ENCODE results near the gene HERC4. TPM values are rescaled to one million over a fixed set of nuclear protein-coding genes. Genes with fewer than 3 reads are reported as not detected.

The HERC4 gene
- total RNA-seq, 1 donor from 2014 or later, result 63.6 TPM

- TF ChIP-seq CTCF (IDR thresholded peaks at IDR 0.05), result no peak
- Histone ChIP-seq H3K27ac (no peak overlapping the region), H3K4me3 (no peak overlapping the region), H3K9me3 (no peaks in the 10 kb centered on the region), H3K27me3 (ENCODE audit: low read depth) (no peaks in the 10 kb centered on the region), H3K4me1 (peaks cover 16% of the 10 kb centered on the region), H3K36me3 (peaks cover 25% of the 10 kb centered on the region)
- ATAC-seq, result no peak
- intact Hi-C loops (cut with DNase I), result no loop called here
- no peak for DNase-seq
Measured at GRCh38 chr10:68067508-68067907, 7.6 kb downstream of the HERC4 start.

- peaks cover 25% of the 10 kb centered on the region for H3K36me3 ChIP-seq
- no peak for TF ChIP-seq CTCF (IDR thresholded peaks at IDR 0.05)
- H3K4me3 ChIP-seq, result no peak overlapping the region
- no peaks in the 10 kb centered on the region for H3K27me3 ChIP-seq (ENCODE audit: low read depth)
- DNase-seq (no peak), ATAC-seq (peak; percentile 61 to 87)
- intact Hi-C loops (cut with DNase I), result no loop called here
- no peaks in the 10 kb centered on the region for H3K9me3 ChIP-seq
- no peak overlapping the region for H3K27ac ChIP-seq
- H3K4me1 ChIP-seq, result peaks cover 12% of the 10 kb centered on the region
Measured at GRCh38 chr10:68067029-68067428, 8.1 kb downstream of the HERC4 start.

DNA sequence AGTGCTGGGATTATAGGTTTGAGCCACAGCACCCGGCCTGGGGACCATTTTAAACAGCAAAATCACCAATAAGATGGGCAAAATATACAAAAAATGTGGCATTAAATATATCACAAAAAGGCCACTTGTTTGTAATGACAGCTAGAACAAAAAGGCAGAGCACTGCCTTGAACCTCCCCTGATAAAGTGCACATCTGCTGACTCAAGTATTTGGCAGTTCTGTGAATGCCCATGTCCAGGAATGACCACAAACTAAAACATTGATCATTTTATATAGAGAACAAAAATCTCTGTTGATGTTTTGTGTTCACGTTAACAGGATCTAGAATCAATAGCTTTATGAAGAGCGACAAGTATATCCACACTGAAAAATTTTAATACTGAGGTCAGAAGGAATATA, 21.5 kb downstream of the HERC4 start:
- H3K4me1 ChIP-seq, result peaks cover 9% of the 10 kb centered on the region
- no peaks in the 10 kb centered on the region for H3K9me3 ChIP-seq
- H3K27me3 ChIP-seq (ENCODE audit: low read depth), result no peaks in the 10 kb centered on the region
- peaks cover 13% of the 10 kb centered on the region for H3K36me3 ChIP-seq
- H3K4me3 ChIP-seq, result no peak overlapping the region
- intact Hi-C loops (cut with DNase I), result no loop called here
- ATAC-seq, result no peak
- no peak for TF ChIP-seq CTCF (IDR thresholded peaks at IDR 0.05)
- H3K27ac ChIP-seq, result no peak overlapping the region
- DNase-seq, result no peak

DNA sequence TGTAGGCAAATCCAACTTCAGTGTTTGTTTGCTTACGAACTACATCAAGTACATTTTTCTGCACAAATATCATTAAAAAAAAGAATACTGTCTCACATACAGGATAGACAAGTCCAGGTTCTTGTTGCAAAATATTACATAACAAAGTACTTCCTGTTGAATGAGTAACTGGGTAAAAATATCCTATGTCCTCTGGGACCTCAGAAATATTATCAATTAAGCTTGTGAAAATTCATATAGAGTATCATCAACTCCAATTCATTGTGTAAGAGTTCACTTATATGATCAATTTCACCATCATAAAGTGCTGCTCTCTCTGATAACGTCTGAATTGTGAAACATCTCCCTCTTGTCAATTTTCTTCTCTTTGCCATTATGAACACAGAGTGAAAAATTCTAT, 22.6 kb downstream of the HERC4 start:
- H3K36me3 ChIP-seq, result peaks cover 7% of the 10 kb centered on the region
- no peak for DNase-seq
- H3K27ac ChIP-seq, result no peak overlapping the region
- TF ChIP-seq CTCF (IDR thresholded peaks at IDR 0.05), result no peak
- ATAC-seq, result peak in 1 of 2 donors; percentile 60
- intact Hi-C loops (cut with DNase I), result no loop called here
- H3K9me3 ChIP-seq, result no peaks in the 10 kb centered on the region
- H3K27me3 ChIP-seq (ENCODE audit: low read depth), result no peaks in the 10 kb centered on the region
- no peak overlapping the region for H3K4me3 ChIP-seq
- H3K4me1 ChIP-seq, result peaks cover 12% of the 10 kb centered on the region

DNA sequence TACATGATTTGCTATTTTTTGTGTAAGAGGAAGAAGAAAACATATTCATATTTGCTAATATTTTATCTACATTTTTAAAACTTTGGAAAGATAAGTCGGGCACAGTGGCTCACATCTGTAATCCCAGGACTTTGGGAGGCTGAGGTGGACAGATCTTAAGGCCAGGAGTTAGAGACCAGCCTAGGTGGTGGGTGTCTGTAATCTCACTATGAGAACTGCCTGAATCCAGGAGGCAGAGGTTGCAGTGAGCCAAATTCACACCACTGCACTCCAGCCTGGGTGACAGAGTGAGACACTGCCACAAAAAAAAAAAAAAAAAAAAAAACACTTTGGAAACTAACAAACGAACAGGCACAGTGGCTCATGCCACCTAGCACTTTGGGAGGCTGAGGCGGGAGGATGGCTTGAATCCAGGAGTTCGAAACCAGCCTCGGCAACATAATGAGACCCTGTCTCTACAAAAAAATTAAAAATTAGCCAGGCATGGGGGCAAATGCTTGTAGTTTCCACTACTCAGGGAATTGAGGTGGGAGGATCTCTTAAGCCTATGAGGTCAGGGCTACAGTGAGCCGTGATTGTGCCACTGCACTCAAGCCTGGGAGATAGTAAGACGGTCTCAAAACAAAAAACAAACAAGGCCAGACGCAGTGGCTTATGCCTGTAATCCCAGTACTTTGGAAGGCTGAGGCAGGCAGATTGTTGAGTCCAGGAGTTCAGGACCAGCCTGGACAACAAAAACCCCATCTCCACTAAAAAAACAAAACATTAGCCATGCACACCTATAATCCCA, 25.6 kb downstream of the HERC4 start:
- Histone ChIP-seq H3K36me3 (no peaks in the 10 kb centered on the region), H3K27me3 (ENCODE audit: low read depth) (no peaks in the 10 kb centered on the region), H3K9me3 (no peaks in the 10 kb centered on the region), H3K27ac (no peak overlapping the region), H3K4me1 (peaks cover 13% of the 10 kb centered on the region), H3K4me3 (no peak overlapping the region)
- ATAC-seq (no peak), DNase-seq (no peak)
- intact Hi-C loops (cut with DNase I), result no loop called here
- no peak for TF ChIP-seq CTCF (IDR thresholded peaks at IDR 0.05)

Data from lower lobe of right lung (tissue), 2 donors.